Fibroblast of lung (primary cell): ENCODE data around the gene RBBP4.

Source experiments
- EZH2 ChIP-seq: IDR thresholded peaks from 2 replicates; pipeline ENCODE4 v1.5.1; 2012; ENCODE audit warnings: low read length, control low read depth, mild to moderate bottlenecking; ENCODE audit errors: missing control alignments
- TF ChIP-seq, protein P1 (sequence below), 2 donors: IDR thresholded peaks in 1 of 2; conservative IDR thresholded peaks in 1 of 2; 1 replicate in 1 of 2; 2 replicates in 1 of 2; pipeline ENCODE4 v1.5.1; 2011 to 2012; ENCODE audit warnings: low read length in 2 of 2, control low read depth in 1 of 2, inconsistent platforms in 1 of 2, low read depth in 1 of 2, mild to moderate bottlenecking in 1 of 2

DNA sequence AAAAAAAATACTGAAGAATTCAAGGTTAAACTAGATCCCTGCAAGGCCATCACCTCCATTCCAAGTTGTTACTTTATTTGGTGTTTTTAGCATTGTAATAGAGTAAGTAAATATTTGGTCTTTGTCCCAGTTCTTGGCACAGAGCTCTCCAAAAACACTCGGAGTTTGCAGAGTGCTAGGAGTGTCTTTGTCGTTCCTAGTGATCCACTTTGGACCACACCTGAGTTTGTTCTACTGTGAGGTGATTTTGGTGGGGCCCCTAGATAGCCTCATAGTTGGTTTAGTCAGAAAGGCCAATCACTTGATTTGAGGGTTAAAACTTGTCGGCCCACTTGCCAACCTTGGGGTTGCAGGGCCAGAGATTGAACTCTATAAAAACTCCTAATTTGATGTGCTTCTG is 25.9 kb downstream of the RBBP4 start:
- no peak for TF ChIP-seq EZH2
- TF ChIP-seq, protein P1, sequence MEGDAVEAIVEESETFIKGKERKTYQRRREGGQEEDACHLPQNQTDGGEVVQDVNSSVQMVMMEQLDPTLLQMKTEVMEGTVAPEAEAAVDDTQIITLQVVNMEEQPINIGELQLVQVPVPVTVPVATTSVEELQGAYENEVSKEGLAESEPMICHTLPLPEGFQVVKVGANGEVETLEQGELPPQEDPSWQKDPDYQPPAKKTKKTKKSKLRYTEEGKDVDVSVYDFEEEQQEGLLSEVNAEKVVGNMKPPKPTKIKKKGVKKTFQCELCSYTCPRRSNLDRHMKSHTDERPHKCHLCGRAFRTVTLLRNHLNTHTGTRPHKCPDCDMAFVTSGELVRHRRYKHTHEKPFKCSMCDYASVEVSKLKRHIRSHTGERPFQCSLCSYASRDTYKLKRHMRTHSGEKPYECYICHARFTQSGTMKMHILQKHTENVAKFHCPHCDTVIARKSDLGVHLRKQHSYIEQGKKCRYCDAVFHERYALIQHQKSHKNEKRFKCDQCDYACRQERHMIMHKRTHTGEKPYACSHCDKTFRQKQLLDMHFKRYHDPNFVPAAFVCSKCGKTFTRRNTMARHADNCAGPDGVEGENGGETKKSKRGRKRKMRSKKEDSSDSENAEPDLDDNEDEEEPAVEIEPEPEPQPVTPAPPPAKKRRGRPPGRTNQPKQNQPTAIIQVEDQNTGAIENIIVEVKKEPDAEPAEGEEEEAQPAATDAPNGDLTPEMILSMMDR (conservative IDR thresholded peaks at IDR 0.05 in 1 of 2, IDR thresholded peaks at IDR 0.05 in 1 of 2; ENCODE audit: low read depth in 1 of 2, low read length in 2 of 2): no peak
